ENCODE data around the gene DNAH10.
"Not testable (repeated sequence)": the region's sequence is repeated elsewhere in the genome, so short reads cannot be mapped to it uniquely, and the experiment has no call there.

Gene DNAH10

GRCh38 chr12:123910761-123911193, 148.7 kb downstream of the DNAH10 start:
- FAIRE-seq, result no peak

DNA sequence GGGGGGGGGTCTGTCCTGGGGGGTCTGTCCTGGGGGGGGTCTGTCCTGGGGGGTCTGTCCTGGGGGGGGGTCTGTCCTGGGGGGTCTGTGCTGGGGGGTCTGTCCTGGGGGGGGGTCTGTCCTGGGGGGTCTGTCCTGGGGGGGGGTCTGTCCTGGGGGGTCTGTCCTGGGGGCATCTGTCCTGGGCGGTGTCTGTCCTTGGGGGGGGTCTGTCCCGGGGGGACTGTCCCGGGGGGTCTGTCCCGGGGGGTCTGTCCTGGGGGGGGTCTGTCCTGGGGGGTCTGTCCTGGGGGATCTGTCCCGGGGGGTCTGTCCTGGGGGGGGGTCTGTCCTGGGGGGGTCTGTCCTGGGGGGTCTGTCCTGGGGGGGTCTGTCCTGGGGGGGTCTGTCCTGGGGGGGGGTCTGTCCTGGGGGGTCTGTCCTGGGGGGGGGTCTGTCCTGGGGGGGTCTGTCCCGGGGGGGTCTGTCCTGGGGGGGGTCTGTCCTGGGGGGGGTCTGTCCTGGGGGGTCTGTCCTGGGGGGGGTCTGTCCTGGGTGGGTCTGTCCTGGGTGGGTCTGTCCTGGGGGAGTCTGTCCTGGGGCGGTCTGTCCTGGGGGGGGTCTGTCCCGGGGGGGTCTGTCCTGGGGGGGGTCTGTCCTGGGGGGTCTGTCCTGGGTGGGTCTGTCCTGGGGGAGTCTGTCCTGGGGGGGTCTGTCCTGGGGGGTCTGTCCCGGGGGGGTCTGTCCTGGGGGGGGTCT, 149.7 kb downstream of the DNAH10 start:
- FAIRE-seq, result not testable (repeated sequence)

GRCh38 chr12:123912415-123913380, 150.6 kb downstream of the DNAH10 start:
- FAIRE-seq, result no peak

- FAIRE-seq, result no peak
These were observed 152.7 kb downstream of the DNAH10 start for GRCh38 chr12:123914726-123915333.

DNA sequence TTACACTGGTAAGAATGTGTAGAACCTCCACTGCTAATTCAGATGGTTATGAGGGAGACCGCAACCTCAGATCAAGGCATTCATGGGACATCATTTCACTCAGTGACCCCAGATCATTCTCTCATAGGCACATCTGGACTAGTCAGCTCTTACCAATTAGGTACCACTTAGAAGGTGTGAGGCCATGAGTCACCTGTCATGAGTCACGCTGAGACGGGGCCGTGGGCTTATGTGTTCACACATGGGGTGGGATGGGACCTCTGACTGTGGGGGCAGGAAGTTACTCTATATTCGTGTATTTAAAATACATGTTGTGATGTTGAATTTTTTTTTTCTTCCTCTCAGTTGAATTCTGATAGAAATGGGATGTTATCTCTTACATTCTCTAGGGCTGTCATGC, 154.6 kb downstream of the DNAH10 start:
- FAIRE-seq, result no peak

DNA sequence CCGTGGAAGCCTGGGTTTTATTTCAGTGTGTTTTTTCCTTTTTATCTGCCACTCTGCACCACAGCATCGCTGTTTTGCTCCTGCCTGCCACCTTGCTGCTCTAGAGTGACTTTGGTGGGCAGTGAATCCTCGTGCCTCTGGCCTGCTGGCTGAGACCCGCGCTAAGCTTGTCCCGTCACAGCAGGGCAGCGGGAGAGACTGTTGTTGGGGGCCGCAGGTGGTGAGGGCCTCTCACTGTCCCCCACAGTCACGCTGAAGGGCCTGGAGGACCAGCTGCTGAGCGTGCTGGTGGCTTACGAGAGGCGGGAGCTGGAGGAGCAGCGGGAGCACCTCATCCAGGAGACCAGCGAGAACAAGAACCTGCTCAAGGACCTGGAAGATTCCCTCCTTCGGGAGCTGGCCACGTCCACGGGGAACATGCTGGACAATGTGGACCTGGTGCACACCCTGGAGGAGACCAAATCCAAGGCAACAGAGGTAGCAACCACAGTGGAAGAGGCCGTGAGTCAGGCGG, 155.3 kb downstream of the DNAH10 start:
- no peak for FAIRE-seq

- FAIRE-seq, result no peak
These were observed 157.9 kb downstream of the DNAH10 start for GRCh38 chr12:123919980-123920360.

DNA sequence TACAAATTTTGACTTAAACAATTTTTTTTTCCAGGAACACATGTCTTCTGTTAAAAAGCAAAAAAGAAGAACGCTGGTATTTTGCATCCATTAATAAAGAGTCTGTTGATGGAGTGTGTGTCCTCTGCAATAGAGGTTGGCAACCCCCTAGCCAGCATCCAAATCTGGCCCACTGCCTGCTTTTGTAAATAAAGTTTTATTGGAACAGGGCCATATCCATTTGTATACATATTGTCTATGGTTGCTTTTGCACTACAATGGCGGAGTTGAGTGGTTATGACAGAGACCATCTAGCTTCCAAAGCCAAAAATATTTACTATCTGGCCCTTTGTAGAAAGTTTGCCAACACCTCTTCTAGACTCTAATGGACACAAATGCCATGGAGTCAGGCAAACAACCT, 160.9 kb downstream of the DNAH10 start:
- no peak for FAIRE-seq

DNA sequence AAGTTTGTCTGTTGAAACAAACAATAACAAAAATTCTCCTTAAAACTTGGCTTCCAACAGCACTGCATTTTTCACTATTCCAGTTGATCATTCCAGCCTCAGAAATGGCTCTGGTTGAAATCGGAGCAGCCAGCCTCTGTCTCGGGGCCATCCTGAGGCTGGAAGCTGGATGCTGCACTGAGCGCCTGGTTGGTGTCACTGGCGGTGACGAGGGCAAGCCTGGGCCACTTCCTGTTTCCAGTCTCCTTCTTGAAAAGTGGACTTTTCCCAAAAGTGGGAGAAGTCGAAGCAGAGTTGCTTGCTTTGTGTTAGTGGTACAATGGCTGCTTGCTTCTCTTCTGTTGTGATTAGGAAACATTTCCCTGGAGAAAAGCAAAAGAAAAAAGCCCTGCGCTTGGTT, 161.8 kb downstream of the DNAH10 start:
- no peak for FAIRE-seq

DNA sequence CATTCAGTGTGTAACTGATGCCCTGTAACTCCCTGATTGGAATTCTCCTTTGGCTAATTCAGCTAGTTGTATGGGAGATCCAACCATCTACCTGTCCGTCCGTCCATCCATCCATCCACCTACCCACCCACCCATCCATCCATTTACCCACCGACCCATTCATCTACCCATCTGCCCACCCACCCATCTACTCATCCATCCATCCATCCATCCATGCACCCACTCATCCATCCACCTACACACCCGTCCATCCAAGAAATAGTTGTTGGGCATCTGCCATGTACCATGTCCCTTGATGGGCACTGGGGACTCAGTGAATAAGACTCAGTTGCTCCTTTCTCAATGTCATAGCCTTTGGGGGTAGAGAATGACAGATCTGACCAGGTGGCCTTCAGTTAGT, 162.4 kb downstream of the DNAH10 start:
- no peak for FAIRE-seq

GRCh38 chr12:123928274-123928865, 166.3 kb downstream of the DNAH10 start:
- FAIRE-seq, result no peak

GRCh38 chr12:123928897-123929296, 166.8 kb downstream of the DNAH10 start:
- no peak for FAIRE-seq

GRCh38 chr12:123929946-123930583, 168.0 kb downstream of the DNAH10 start:
- no peak for FAIRE-seq

DNA sequence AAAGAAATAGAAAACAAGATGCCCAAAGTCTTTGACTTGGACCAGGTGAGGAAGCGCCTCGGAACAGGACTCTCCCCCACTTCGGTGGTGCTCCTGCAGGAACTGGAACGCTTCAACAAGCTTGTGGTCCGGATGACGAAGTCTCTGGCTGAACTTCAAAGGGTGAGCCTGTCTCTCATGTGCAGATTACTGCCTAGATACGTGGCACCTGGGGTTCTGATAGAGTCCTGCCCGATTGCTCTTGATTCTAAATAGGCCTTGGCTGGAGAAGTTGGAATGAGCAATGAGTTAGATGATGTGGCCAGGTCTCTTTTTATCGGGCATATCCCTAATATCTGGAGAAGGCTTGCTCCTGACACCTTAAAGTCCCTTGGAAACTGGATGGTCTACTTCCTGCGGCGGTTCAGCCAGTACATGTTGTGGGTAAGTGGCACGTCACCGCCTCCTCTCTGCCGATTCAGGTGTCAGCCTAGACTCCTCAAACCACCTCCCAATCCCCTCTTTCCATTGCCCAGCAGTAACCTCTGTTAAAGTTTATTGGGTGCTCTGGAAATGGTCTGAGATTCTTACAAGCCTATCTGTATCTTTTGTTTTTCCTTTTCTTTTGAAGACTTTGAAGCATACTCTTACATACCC, 169.7 kb downstream of the DNAH10 start:
- FAIRE-seq, result no peak

DNA sequence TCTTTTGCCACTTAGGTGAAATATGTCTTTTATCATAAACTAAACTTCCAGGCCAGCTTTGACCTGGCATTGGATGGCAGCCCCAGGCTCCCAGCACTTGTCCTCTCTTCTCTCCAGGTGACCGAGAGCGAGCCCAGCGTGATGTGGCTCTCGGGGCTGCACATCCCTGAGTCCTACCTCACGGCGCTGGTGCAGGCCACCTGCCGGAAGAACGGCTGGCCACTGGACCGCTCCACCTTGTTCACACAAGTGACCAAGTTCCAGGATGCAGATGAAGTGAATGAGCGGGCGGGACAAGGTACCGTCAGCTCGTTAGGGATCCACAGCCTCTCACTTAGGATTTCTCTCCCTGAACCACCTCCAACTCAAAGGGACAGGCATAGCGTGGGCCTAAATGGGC, 171.1 kb downstream of the DNAH10 start:
- no peak for FAIRE-seq

GRCh38 chr12:123934016-123934620, 172.0 kb downstream of the DNAH10 start:
- FAIRE-seq, result no peak

DNA sequence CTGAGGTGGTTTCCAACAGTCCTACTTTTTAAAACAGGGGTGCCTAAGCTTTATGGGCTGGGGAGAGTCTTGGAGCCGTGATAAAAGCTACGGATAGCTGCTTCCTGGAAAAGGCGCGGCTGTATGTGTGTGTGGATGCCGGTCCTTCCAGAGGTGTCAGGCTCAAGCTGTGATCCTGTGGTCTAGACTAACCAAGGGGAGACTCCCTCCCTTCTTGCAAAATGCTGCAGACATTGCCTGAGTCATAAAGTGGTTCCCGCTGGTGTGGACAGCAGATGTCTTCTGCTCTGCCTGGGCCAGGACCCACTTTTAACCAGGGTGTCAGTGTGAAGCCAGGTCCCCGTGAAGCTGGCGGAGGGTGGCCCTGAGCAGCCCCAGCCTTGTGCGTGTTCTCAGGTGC, 172.7 kb downstream of the DNAH10 start:
- FAIRE-seq, result no peak

GRCh38 chr12:123935956-123936355, 173.9 kb downstream of the DNAH10 start:
- FAIRE-seq, result no peak

- FAIRE-seq, result no peak
These were observed 174.4 kb downstream of the DNAH10 start for GRCh38 chr12:123936471-123936870.

GRCh38 chr12:123936956-123937706, 175.0 kb downstream of the DNAH10 start:
- no peak for FAIRE-seq

Data from islet of Langerhans (tissue), 1 donor.